Measurements from ENCODE around the gene CPM. TPM values are rescaled to one million over a fixed set of nuclear protein-coding genes. Genes with fewer than 3 reads are reported as not detected.

CPM gene
- total RNA-seq, 3 donors from 2014 or later (not counting 1 experiment from before 2014, with no cell fraction given), result 0.25 to 1.6 (median 0.68) TPM

DNA sequence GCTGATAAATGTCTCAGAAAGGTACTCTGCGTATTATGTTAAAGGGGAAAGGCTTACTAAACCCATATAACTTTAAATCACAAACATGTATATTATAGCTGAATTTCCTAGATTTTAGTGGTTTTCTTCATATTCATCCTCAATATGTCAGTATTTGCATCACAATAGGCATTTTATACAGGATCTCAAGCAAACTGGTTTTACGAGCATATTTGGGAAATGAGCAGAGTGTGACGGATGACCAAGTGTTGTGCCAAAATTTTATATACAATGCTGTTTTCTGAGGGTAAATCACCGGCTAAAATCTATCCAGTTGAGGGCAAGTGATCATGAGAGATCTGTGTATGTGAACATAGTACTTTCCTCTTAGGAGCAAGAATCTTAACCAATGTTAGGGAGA lies 8.4 kb downstream of the CPM start:
- TF ChIP-seq, protein P1, sequence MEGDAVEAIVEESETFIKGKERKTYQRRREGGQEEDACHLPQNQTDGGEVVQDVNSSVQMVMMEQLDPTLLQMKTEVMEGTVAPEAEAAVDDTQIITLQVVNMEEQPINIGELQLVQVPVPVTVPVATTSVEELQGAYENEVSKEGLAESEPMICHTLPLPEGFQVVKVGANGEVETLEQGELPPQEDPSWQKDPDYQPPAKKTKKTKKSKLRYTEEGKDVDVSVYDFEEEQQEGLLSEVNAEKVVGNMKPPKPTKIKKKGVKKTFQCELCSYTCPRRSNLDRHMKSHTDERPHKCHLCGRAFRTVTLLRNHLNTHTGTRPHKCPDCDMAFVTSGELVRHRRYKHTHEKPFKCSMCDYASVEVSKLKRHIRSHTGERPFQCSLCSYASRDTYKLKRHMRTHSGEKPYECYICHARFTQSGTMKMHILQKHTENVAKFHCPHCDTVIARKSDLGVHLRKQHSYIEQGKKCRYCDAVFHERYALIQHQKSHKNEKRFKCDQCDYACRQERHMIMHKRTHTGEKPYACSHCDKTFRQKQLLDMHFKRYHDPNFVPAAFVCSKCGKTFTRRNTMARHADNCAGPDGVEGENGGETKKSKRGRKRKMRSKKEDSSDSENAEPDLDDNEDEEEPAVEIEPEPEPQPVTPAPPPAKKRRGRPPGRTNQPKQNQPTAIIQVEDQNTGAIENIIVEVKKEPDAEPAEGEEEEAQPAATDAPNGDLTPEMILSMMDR (IDR thresholded peaks at IDR 0.05), result no peak
- H3K4me3 ChIP-seq (ENCODE audit: low read length), result no peak overlapping the region
- no peaks in the 10 kb centered on the region for H3K27me3 ChIP-seq (ENCODE audit: control insufficient read depth, insufficient read depth, low read length)
- H3K9me3 Mint-ChIP-seq, result no peaks in the 10 kb centered on the region
- no peaks in the 10 kb centered on the region for H3K4me1 ChIP-seq (ENCODE audit: control insufficient read depth, insufficient read depth, low read length)
- no peaks in the 10 kb centered on the region for H3K4me1 Mint-ChIP-seq
- H3K4me3 Mint-ChIP-seq, result no peak overlapping the region
- H3K27ac Mint-ChIP-seq, result no peak overlapping the region
- intact Hi-C loops (cut with micrococcal nuclease), result no loop called here
- H3K27me3 Mint-ChIP-seq (ENCODE audit: low read depth in 2 of 2), result peaks cover 3 to 14% of the 10 kb centered on the region in 2 donors
- H3K27ac ChIP-seq (ENCODE audit: low read length), result no peak overlapping the region
- 98% methylated on average over 3 of the region's 4 CpGs for WGBS (ENCODE audit: insufficient coverage)
- no peaks in the 10 kb centered on the region for H3K36me3 Mint-ChIP-seq
- DNase-seq (no peak), ATAC-seq (no peak)
- H3K36me3 ChIP-seq (ENCODE audit: control insufficient read depth, insufficient read depth, low read length), result no peaks in the 10 kb centered on the region
- H3K9me3 ChIP-seq (ENCODE audit: control insufficient read depth, insufficient read depth, low read length), result no peaks in the 10 kb centered on the region

DNA sequence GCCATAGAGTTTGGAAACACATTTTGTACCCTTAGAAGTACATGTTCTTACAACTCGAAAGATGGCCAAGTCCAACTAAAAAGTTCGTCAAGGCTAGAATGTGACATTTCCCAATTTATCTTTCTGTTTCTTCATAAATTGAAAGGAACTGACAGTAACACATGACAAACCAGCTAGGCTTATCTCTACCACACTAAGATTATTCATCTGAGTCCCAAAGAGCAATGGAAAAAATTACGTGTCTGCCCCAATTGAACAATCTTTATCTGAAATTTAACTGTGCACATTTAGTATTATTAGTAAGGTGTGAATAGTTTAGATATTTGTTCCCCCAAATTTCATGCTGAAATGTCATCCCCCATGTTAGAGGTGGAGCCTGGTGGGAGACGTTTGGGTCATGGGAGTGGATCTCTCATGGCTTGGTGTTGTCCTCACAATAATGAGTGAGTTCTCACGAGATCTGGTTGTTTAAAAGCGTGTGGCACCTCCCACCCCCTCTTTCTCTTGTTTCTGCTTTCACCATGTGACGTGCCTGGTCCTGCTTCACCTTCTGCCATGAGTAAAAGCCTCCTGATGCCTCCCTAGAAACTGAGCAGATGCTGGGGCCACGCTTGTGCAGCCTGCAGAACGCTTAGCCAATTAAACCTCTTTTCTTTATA lies 13.3 kb downstream of the CPM start:
- 83% methylated on average over 8 of the region's 9 CpGs for WGBS (ENCODE audit: insufficient coverage)

DNA sequence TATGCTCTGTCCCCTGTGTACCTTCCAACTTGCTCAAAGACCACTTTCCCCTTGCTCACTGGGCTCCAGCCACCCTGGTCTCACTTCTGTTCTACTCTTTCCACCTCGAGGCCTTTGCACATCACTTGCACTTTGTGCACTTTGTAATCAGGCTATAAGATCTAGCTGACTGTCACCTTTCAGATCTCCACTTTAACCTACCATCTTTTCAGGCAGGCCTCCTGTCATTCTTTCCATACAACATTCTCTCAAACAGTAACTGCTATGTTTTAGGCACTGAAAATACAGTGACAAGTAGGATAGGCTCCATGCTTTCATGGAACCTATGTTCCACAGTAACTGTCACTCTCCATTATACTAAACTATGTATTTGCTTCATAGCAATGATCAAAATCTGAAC lies 14.0 kb downstream of the CPM start:
- Histone ChIP-seq H3K27ac (ENCODE audit: low read length) (no peak overlapping the region), H3K4me3 (ENCODE audit: low read length) (no peak overlapping the region), H3K27me3 (ENCODE audit: control insufficient read depth, insufficient read depth, low read length) (no peaks in the 10 kb centered on the region), H3K4me1 (ENCODE audit: control insufficient read depth, insufficient read depth, low read length) (no peaks in the 10 kb centered on the region), H3K9me3 (ENCODE audit: control insufficient read depth, insufficient read depth, low read length) (no peaks in the 10 kb centered on the region), H3K36me3 (ENCODE audit: control insufficient read depth, insufficient read depth, low read length) (no peaks in the 10 kb centered on the region)
- TF ChIP-seq, protein P1 (IDR thresholded peaks at IDR 0.05), result no peak
- Mint-ChIP-seq H3K36me3 (no peaks in the 10 kb centered on the region), H3K27ac (no peak overlapping the region), H3K9me3 (no peaks in the 10 kb centered on the region), H3K27me3 (ENCODE audit: low read depth in 2 of 2) (peaks cover 0 to 8% of the 10 kb centered on the region in 2 donors), H3K4me3 (no peak overlapping the region), H3K4me1 (no peaks in the 10 kb centered on the region)
- intact Hi-C loops (cut with micrococcal nuclease), result no loop called here
- no peak for ATAC-seq
- DNase-seq, result no peak
- WGBS (ENCODE audit: insufficient coverage), result 74% methylated on average over 1 of the region's 1 CpG

More for the DNA sequence above, 13.3 kb downstream of the CPM start:
- no peak overlapping the region for H3K4me3 ChIP-seq (ENCODE audit: low read length)
- no peak overlapping the region for H3K27ac ChIP-seq (ENCODE audit: low read length)
- no peaks in the 10 kb centered on the region for H3K4me1 ChIP-seq (ENCODE audit: control insufficient read depth, insufficient read depth, low read length)
- H3K9me3 ChIP-seq (ENCODE audit: control insufficient read depth, insufficient read depth, low read length), result no peaks in the 10 kb centered on the region
- ATAC-seq (no peak), DNase-seq (no peak)
- no peaks in the 10 kb centered on the region for H3K27me3 ChIP-seq (ENCODE audit: control insufficient read depth, insufficient read depth, low read length)
- Mint-ChIP-seq H3K4me3 (no peak overlapping the region), H3K9me3 (no peaks in the 10 kb centered on the region), H3K27me3 (ENCODE audit: low read depth in 2 of 2) (peaks cover 0 to 12% of the 10 kb centered on the region in 2 donors), H3K4me1 (no peaks in the 10 kb centered on the region), H3K36me3 (no peaks in the 10 kb centered on the region), H3K27ac (no peak overlapping the region)
- TF ChIP-seq, protein P1 (IDR thresholded peaks at IDR 0.05), result no peak
- H3K36me3 ChIP-seq (ENCODE audit: control insufficient read depth, insufficient read depth, low read length), result no peaks in the 10 kb centered on the region
- intact Hi-C loops (cut with micrococcal nuclease), result no loop called here

DNA sequence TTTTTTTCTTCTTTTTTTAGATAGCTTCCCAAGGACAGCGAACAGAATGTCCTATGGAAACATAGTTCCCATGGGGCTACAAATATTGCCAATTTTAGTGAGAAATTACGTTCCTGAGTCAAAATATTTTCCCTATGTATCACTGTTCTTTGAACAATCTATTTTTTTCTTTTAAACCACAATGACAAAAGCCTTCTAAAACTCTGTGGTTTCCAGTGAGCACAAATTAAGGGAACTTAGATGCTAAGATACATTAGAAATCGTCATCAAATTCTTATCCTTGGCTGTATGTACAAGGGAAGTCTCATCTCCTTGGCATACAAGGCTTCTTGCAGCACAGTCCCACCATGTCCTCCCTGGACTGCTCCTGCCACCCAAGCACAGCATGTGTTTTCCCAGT lies 17.9 kb downstream of the CPM start:
- H3K4me1 ChIP-seq (ENCODE audit: control insufficient read depth, insufficient read depth, low read length), result no peaks in the 10 kb centered on the region
- ATAC-seq, result no peak
- no peak overlapping the region for H3K4me3 ChIP-seq (ENCODE audit: low read length)
- WGBS (ENCODE audit: insufficient coverage), result 26% methylated on average over 3 of the region's 3 CpGs
- H3K36me3 ChIP-seq (ENCODE audit: control insufficient read depth, insufficient read depth, low read length), result no peaks in the 10 kb centered on the region
- DNase-seq, result no peak
- Mint-ChIP-seq H3K4me1 (no peaks in the 10 kb centered on the region), H3K27ac (no peak overlapping the region), H3K27me3 (ENCODE audit: low read depth in 2 of 2) (peaks cover 0 to 8% of the 10 kb centered on the region in 2 donors), H3K4me3 (no peak overlapping the region), H3K9me3 (no peaks in the 10 kb centered on the region), H3K36me3 (no peaks in the 10 kb centered on the region)
- no peak overlapping the region for H3K27ac ChIP-seq (ENCODE audit: low read length)
- no peaks in the 10 kb centered on the region for H3K27me3 ChIP-seq (ENCODE audit: control insufficient read depth, insufficient read depth, low read length)
- TF ChIP-seq, protein P1 (IDR thresholded peaks at IDR 0.05), result no peak
- H3K9me3 ChIP-seq (ENCODE audit: control insufficient read depth, insufficient read depth, low read length), result no peaks in the 10 kb centered on the region
- intact Hi-C loops (cut with micrococcal nuclease), result no loop called here

All from natural killer cell (primary cell).